Measurements from ENCODE around the gene UBAC2. TPM values are rescaled to one million over a fixed set of nuclear protein-coding genes. Genes with fewer than 3 reads are reported as not detected.

The UBAC2 gene
- total and polyA plus RNA-seq, 2 of the 8 experiments (the other 6 are each of a cell fraction or from before 2014, with no cell fraction given), result 75.9 to 76.9 TPM

DNA sequence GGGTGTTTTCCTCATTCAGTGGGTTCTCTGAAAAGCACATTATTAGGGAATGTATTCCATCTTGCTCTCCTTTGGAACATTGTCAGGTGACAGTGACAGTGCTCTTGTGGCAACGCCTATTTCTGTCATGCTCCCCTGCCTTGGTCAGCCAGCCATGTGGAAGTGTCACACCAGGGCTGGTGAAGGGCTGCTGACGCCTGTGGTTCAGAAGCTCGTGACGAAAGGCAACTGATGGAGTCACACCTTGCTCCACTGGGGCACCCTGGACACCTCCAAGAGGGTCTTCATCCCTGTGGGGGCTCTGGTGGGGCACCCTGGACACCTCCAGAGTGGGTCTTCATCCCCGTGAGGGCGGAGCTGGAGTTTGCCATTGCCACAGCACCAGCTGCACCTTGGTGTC, 175.5 kb downstream of the UBAC2 start (continued):
- TF ChIP-seq BRCA1 (IDR thresholded peaks at IDR 0.05; ENCODE audit: low read depth, low read length), result no peak
- no peak for TF ChIP-seq SP4 (IDR thresholded peaks at IDR 0.05; ENCODE audit: low read length)
- TF ChIP-seq ZNF274 (IDR thresholded peaks at IDR 0.05; ENCODE audit: borderline replicate concordance, extremely low read depth, low read length), result no peak
- TF ChIP-seq, protein P1, sequence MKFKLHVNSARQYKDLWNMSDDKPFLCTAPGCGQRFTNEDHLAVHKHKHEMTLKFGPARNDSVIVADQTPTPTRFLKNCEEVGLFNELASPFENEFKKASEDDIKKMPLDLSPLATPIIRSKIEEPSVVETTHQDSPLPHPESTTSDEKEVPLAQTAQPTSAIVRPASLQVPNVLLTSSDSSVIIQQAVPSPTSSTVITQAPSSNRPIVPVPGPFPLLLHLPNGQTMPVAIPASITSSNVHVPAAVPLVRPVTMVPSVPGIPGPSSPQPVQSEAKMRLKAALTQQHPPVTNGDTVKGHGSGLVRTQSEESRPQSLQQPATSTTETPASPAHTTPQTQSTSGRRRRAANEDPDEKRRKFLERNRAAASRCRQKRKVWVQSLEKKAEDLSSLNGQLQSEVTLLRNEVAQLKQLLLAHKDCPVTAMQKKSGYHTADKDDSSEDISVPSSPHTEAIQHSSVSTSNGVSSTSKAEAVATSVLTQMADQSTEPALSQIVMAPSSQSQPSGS (IDR thresholded peaks at IDR 0.05; ENCODE audit: low read length), result no peak
